Measurements from ENCODE around the gene WDR19.

DNA sequence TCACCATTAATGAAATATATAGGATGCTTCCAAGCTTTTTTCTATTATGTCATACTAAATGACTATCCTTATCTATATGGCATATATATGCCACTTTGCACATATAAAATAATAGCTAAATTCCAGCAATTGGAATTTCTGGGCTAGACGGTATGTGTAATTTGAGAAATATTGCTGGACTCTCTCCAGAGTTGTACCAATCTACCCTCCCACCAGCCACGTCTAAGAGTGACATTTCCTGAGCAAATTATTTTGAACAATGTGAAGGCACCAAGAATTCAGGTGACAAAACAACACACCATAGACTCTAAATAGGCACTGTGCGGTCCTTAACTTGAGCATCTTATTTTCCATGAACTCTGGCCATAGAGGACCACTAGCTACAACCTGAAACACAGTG lies 121.5 kb downstream of the WDR19 start:
- TF ChIP-seq, protein P1, sequence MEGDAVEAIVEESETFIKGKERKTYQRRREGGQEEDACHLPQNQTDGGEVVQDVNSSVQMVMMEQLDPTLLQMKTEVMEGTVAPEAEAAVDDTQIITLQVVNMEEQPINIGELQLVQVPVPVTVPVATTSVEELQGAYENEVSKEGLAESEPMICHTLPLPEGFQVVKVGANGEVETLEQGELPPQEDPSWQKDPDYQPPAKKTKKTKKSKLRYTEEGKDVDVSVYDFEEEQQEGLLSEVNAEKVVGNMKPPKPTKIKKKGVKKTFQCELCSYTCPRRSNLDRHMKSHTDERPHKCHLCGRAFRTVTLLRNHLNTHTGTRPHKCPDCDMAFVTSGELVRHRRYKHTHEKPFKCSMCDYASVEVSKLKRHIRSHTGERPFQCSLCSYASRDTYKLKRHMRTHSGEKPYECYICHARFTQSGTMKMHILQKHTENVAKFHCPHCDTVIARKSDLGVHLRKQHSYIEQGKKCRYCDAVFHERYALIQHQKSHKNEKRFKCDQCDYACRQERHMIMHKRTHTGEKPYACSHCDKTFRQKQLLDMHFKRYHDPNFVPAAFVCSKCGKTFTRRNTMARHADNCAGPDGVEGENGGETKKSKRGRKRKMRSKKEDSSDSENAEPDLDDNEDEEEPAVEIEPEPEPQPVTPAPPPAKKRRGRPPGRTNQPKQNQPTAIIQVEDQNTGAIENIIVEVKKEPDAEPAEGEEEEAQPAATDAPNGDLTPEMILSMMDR (IDR thresholded peaks at IDR 0.05) = no peak
- TF ChIP-seq POLR2AphosphoS5 (IDR thresholded peaks at IDR 0.05) = no peak

Data from suprapubic skin (tissue), 3 donors.